ENCODE data around the gene EIF4B.

EIF4B gene

DNA sequence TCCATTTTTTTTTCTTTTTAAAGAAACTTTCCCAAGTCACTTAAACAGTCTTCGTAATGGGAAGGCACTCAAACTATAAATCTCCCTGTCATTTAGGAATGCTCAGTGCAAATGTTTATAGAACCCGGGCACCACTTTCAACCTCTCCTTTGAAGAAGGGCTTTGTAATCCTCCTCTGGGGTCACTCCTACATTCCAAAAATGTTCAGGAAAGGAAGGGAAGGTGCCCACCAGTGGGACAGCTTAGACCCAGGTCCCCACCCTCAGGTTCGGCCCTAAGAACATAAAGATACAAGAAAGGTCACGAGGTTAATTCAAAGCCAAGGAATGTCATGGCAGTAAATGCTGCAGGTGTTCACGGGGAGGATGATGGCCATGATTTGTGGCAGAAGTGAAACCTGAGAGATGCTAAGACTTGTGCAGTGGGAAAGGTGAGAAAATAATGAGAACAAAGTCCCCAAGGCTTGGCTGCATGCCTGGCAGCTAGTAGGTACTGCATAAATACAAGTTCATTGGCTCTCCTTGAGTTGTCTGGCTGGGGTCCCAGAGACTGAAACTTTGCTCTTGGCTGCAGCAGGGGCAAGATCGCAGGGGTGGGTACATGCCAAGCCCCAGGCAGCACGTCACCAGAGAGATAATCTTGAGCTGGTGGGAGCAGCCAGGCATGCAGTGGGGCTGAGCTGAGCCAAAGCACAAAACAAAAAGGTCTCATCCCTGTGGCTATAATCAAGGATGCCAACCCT lies 36.3 kb upstream of the EIF4B start:
- no peaks in the 10 kb centered on the region for H3K9me3 ChIP-seq (ENCODE audit: severe bottlenecking)
- H3K36me3 ChIP-seq = no peaks in the 10 kb centered on the region
- H3K27me3 ChIP-seq (ENCODE audit: insufficient read depth, low read depth, severe bottlenecking) = peaks cover 84% of the 10 kb centered on the region
- H3K4me3 ChIP-seq (ENCODE audit: low read depth, low read length) = no peak overlapping the region
- TF ChIP-seq, protein P1, sequence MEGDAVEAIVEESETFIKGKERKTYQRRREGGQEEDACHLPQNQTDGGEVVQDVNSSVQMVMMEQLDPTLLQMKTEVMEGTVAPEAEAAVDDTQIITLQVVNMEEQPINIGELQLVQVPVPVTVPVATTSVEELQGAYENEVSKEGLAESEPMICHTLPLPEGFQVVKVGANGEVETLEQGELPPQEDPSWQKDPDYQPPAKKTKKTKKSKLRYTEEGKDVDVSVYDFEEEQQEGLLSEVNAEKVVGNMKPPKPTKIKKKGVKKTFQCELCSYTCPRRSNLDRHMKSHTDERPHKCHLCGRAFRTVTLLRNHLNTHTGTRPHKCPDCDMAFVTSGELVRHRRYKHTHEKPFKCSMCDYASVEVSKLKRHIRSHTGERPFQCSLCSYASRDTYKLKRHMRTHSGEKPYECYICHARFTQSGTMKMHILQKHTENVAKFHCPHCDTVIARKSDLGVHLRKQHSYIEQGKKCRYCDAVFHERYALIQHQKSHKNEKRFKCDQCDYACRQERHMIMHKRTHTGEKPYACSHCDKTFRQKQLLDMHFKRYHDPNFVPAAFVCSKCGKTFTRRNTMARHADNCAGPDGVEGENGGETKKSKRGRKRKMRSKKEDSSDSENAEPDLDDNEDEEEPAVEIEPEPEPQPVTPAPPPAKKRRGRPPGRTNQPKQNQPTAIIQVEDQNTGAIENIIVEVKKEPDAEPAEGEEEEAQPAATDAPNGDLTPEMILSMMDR (IDR thresholded peaks at IDR 0.05; ENCODE audit: low read depth, low read length) = no peak
- no peak overlapping the region for H3K27ac ChIP-seq
- no peak for DNase-seq

DNA sequence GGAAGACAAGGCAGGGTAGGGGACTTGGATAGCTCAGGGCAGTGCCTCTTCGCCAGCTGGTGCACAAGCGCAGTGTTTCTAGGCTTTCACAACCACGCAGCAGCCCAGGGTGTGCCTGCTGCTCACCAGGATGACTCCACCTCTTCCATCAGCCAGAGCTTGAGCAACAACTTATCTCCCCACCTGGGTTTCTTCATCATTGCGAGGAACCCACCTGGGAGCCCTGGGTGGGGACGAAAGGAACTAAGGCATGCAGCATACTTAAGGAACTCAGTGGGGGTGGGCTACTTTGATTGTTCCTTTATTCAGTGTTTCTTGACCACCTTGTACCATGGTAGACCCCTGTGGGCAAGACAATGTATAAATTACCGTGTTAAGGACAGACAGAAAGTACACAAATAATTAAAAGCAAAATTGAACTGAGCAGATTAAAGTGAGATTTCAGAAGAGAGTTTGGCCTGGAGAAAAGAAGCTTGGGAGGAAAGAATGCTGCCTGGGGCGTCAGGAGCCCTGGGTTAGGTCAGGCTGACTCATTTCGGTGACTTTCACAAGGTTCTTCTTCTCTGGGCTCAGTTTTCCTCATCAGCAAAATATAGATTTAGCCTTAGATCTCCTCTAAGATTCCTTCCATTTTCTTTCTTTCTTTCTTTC lies 34.5 kb upstream of the EIF4B start:
- no peak for DNase-seq
- H3K36me3 ChIP-seq = no peaks in the 10 kb centered on the region
- no peak overlapping the region for H3K27ac ChIP-seq
- TF ChIP-seq, protein P1 (IDR thresholded peaks at IDR 0.05; ENCODE audit: low read depth, low read length) = no peak
- no peak overlapping the region for H3K4me3 ChIP-seq (ENCODE audit: low read depth, low read length)
- H3K9me3 ChIP-seq (ENCODE audit: severe bottlenecking) = no peaks in the 10 kb centered on the region
- H3K27me3 ChIP-seq (ENCODE audit: insufficient read depth, low read depth, severe bottlenecking) = peaks cover 84% of the 10 kb centered on the region

GRCh38 chr12:52975204-52975603 lies 31.1 kb upstream of the EIF4B start:
- DNase-seq = no peak
- TF ChIP-seq, protein P1 (IDR thresholded peaks at IDR 0.05; ENCODE audit: low read depth, low read length) = no peak
- Histone ChIP-seq H3K27ac (no peak overlapping the region), H3K27me3 (ENCODE audit: insufficient read depth, low read depth, severe bottlenecking) (peaks cover 85% of the 10 kb centered on the region), H3K36me3 (no peaks in the 10 kb centered on the region), H3K9me3 (ENCODE audit: severe bottlenecking) (no peaks in the 10 kb centered on the region), H3K4me3 (ENCODE audit: low read depth, low read length) (no peak overlapping the region)

GRCh38 chr12:52975820-52976573 lies 30.3 kb upstream of the EIF4B start:
- peak; percentile 18 for DNase-seq
- H3K9me3 ChIP-seq (ENCODE audit: severe bottlenecking) = no peaks in the 10 kb centered on the region
- H3K36me3 ChIP-seq = no peaks in the 10 kb centered on the region
- H3K4me3 ChIP-seq (ENCODE audit: low read depth, low read length) = no peak overlapping the region
- peaks cover 83% of the 10 kb centered on the region for H3K27me3 ChIP-seq (ENCODE audit: insufficient read depth, low read depth, severe bottlenecking)
- TF ChIP-seq, protein P1 (IDR thresholded peaks at IDR 0.05; ENCODE audit: low read depth, low read length) = peak; percentile 37
- H3K27ac ChIP-seq = no peak overlapping the region

DNA sequence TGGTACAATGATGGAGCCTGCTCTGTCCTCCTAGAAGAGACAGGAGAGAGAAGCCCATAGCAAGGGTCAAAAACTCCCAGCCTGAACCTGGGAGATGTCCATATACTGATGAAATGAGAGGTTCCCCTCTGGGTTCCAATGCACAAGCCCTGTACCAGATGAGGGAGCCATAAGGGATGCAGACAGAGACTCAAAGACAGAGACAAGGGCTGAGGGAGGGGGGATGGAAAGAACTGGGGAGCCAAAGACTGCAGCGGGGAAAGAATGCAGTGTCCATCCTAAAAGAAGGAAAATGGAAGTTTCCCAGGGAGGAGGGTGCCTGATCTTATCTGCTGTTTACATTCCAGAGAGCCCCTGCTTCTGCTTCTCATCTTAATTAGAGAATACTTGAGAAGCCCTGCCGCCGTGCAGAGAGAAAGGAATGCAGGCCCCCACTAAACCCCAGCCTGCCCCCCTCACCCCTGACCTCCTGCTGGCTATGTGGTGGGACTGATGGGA lies 29.6 kb upstream of the EIF4B start:
- TF ChIP-seq, protein P1 (IDR thresholded peaks at IDR 0.05; ENCODE audit: low read depth, low read length) = no peak
- Histone ChIP-seq H3K36me3 (no peaks in the 10 kb centered on the region), H3K27ac (no peak overlapping the region), H3K4me3 (ENCODE audit: low read depth, low read length) (no peak overlapping the region), H3K27me3 (ENCODE audit: insufficient read depth, low read depth, severe bottlenecking) (peaks cover 80% of the 10 kb centered on the region), H3K9me3 (ENCODE audit: severe bottlenecking) (no peaks in the 10 kb centered on the region)
- DNase-seq = no peak
